Liver (tissue), 9 donors: ENCODE data around the gene TTC39C. TPM values are rescaled to one million over a fixed set of nuclear protein-coding genes. Genes with fewer than 3 reads are reported as not detected.

Source experiments
- DNase-seq: peaks from one replicate; pipeline ENCODE4 v3.0.0-alpha.2; 2017; ENCODE audit warnings: low spot score
- H3K27ac ChIP-seq, 2 donors: one replicate each; pipeline ENCODE4 v1.7.0; 2013; ENCODE audit warnings: inconsistent platforms in 2 of 2, low read length in 2 of 2, control low read depth in 1 of 2, low read depth in 1 of 2, mild to moderate bottlenecking in 1 of 2
- H3K27me3 ChIP-seq, 4 donors: one replicate each; pipeline versions ENCODE4 v1.6.1 to v1.7.0; 2013; ENCODE audit warnings: low read length in 3 of 4, inconsistent platforms in 1 of 4, mild to moderate bottlenecking in 1 of 4, moderate library complexity in 1 of 4; ENCODE audit not compliant: control insufficient read depth in 4 of 4, insufficient read depth in 4 of 4
- H3K36me3 ChIP-seq, 4 donors: one replicate each; pipeline versions ENCODE4 v1.6.1 to v1.7.0; 2013; ENCODE audit warnings: low read length in 3 of 4, mild to moderate bottlenecking in 3 of 4, low read depth in 1 of 4, moderate library complexity in 1 of 4; ENCODE audit not compliant: control insufficient read depth in 4 of 4, insufficient read depth in 3 of 4
- H3K4me1 ChIP-seq, 4 donors: one replicate each; pipeline versions ENCODE4 v1.6.1 to v1.7.0; 2013; ENCODE audit warnings: low read length in 3 of 4, mild to moderate bottlenecking in 3 of 4, moderate library complexity in 1 of 4; ENCODE audit not compliant: control insufficient read depth in 4 of 4, insufficient read depth in 4 of 4
- H3K4me3 ChIP-seq, 3 donors: one replicate each; pipeline versions ENCODE4 v1.6.1 to v1.7.0; 2013; ENCODE audit warnings: low read length in 3 of 3, control low read depth in 1 of 3, low read depth in 1 of 3, mild to moderate bottlenecking in 1 of 3
- H3K9ac ChIP-seq, 2 donors: one replicate each; pipeline ENCODE4 v1.7.0; 2013; ENCODE audit warnings: low read length in 2 of 2, mild to moderate bottlenecking in 2 of 2, moderate library complexity in 2 of 2, control low read depth in 1 of 2, low read depth in 1 of 2
- H3K9me3 ChIP-seq, 4 donors: one replicate each; pipeline versions ENCODE4 v1.6.1 to v1.7.0; 2013; ENCODE audit warnings: low read length in 3 of 4; ENCODE audit not compliant: control insufficient read depth in 4 of 4
- ATF3 ChIP-seq: IDR thresholded peaks from 2 replicates; pipeline ENCODE4 v1.6.1; 2016; ENCODE audit warnings: antibody characterized with exemption
- CTCF ChIP-seq: fragments of 150-350 bp; IDR thresholded peaks from 2 replicates; pipeline ENCODE4 v1.5.1; 2017; ENCODE audit warnings: improper control_type of control experiment, low read depth, low read length; ENCODE audit not compliant: missing input control
- EGR1 ChIP-seq, 2 donors: IDR thresholded peaks; 2 replicates each; pipeline ENCODE4 v1.6.1; 2016 to 2018; ENCODE audit warnings: antibody characterized with exemption in 2 of 2, low read depth in 2 of 2
- FOXA1 ChIP-seq: IDR thresholded peaks from 2 replicates; pipeline ENCODE4 v1.6.1; 2016; ENCODE audit warnings: antibody characterized with exemption
- FOXA2 ChIP-seq: IDR thresholded peaks from 2 replicates; pipeline ENCODE4 v1.6.1; 2016; ENCODE audit warnings: antibody characterized with exemption
- GABPA ChIP-seq, 2 donors: IDR thresholded peaks in 1 of 2; conservative IDR thresholded peaks in 1 of 2; 2 replicates each; pipeline ENCODE4 v1.6.1; 2016; ENCODE audit warnings: antibody characterized with exemption in 2 of 2, mild to moderate bottlenecking in 1 of 2, moderate library complexity in 1 of 2
- HNF4A ChIP-seq, 2 donors: conservative IDR thresholded peaks; 2 replicates each; pipeline ENCODE4 v1.6.1; 2016; ENCODE audit warnings: antibody characterized with exemption in 2 of 2, mild to moderate bottlenecking in 2 of 2
- HNF4G ChIP-seq: IDR thresholded peaks from 2 replicates; pipeline ENCODE4 v1.6.1; 2016; ENCODE audit warnings: antibody characterized with exemption
- JUND ChIP-seq, 2 donors: IDR thresholded peaks; 2 replicates each; pipeline ENCODE4 v1.6.1; 2016; ENCODE audit warnings: antibody characterized with exemption in 2 of 2
- MAX ChIP-seq: IDR thresholded peaks from 2 replicates; pipeline ENCODE4 v1.6.1; 2016; ENCODE audit warnings: antibody characterized with exemption
- NR2F2 ChIP-seq: IDR thresholded peaks from 2 replicates; pipeline ENCODE4 v1.6.1; 2016; ENCODE audit warnings: antibody characterized with exemption
- RAD21 ChIP-seq, 2 donors: IDR thresholded peaks; 2 replicates each; pipeline ENCODE4 v1.6.1; 2016; ENCODE audit warnings: antibody characterized with exemption in 2 of 2, mild to moderate bottlenecking in 2 of 2
- REST ChIP-seq: IDR thresholded peaks from 2 replicates; pipeline ENCODE4 v1.6.1; 2016; ENCODE audit warnings: antibody characterized with exemption, mild to moderate bottlenecking
- RXRA ChIP-seq, 2 donors: IDR thresholded peaks; 2 replicates each; pipeline ENCODE4 v1.6.1; 2017 to 2018; ENCODE audit warnings: antibody characterized with exemption in 2 of 2, mild to moderate bottlenecking in 1 of 2
- SP1 ChIP-seq: IDR thresholded peaks from 2 replicates; pipeline ENCODE4 v1.6.1; 2018; ENCODE audit warnings: antibody characterized with exemption, mild to moderate bottlenecking
- TAF1 ChIP-seq: conservative IDR thresholded peaks from 2 replicates; pipeline ENCODE4 v1.6.1; 2016; ENCODE audit warnings: antibody characterized with exemption, mild to moderate bottlenecking
- YY1 ChIP-seq: IDR thresholded peaks from 2 replicates; pipeline ENCODE4 v1.6.1; 2016; ENCODE audit warnings: antibody characterized with exemption, mild to moderate bottlenecking
- ZBTB33 ChIP-seq: IDR thresholded peaks from 2 replicates; pipeline ENCODE4 v1.6.1; 2016; ENCODE audit warnings: antibody characterized with exemption
- WGBS: extraction: QIAGEN DNeasy Blood & Tissue Kit; methylation state at CpG from one replicate; pipeline ENCODE4 v1.1.7; 2013; 5-methylcytosine and 5-hydroxymethylcytosine counted together
- polyA plus RNA-seq, 2 donors: library from polyadenylated mRNA; stranded (reverse) in 1 of 2; unstranded in 1 of 2; fragments of 200-250 nt in 1 of 2; fragments of >200 nt in 1 of 2; fragmentation: Nextera tagmentation in 1 of 2; extraction: Ambion mirVana in 1 of 2; gene quantifications; one replicate each; pipeline versions ENCODE4 v1.2.1 to v1.2.3, GENCODE V29; 2013 to 2015
- total RNA-seq, 2 donors: library from RNA; depleted of rRNA; stranded (reverse); fragments of >200 nt; gene quantifications; one replicate each; pipeline ENCODE4 v1.2.3, GENCODE V29; 2014
- donor health status: healthy.
- donor health status: healthy.
- donor health status: healthy.
- donor health status: healthy.
- donor health status: healthy.

TTC39C gene
- total and polyA plus RNA-seq, 4 donors = 22.8 to 55.1 (median 38.6) TPM

GRCh38 chr18:24072743-24073142 lies 58.2 kb downstream of the TTC39C start:
- H3K36me3 ChIP-seq = no peaks in the 10 kb centered on the region
- no peaks in the 10 kb centered on the region for H3K27me3 ChIP-seq
- H3K9me3 ChIP-seq = no peaks in the 10 kb centered on the region
- no peak for DNase-seq
- peaks cover 0 to 14% (median 5%) of the 10 kb centered on the region in 4 donors for H3K4me1 ChIP-seq
- no peak overlapping the region for H3K4me3 ChIP-seq
- no peak for TF ChIP-seq RAD21 (IDR thresholded peaks at IDR 0.05)
- TF ChIP-seq HNF4A (conservative IDR thresholded peaks at IDR 0.05) = no peak
- TF ChIP-seq NR2F2 = no peak
- TF ChIP-seq CTCF = no peak
- TF ChIP-seq MAX = no peak
- no peak for TF ChIP-seq ZBTB33
- no peak for TF ChIP-seq TAF1
- TF ChIP-seq FOXA2 = no peak
- no peak for TF ChIP-seq REST
- TF ChIP-seq RXRA (IDR thresholded peaks at IDR 0.05) = no peak
- TF ChIP-seq ATF3 = no peak
- TF ChIP-seq FOXA1 = no peak
- TF ChIP-seq HNF4G = no peak
- no peak for TF ChIP-seq EGR1 (IDR thresholded peaks at IDR 0.05; ENCODE audit: low read depth in 2 of 2)
- TF ChIP-seq JUND (IDR thresholded peaks at IDR 0.05) = no peak
- TF ChIP-seq GABPA (IDR thresholded peaks at IDR 0.05 in 1 of 2, conservative IDR thresholded peaks at IDR 0.05 in 1 of 2) = no peak
- no peak for TF ChIP-seq SP1
- no peak for TF ChIP-seq YY1
- WGBS = 94% methylated on average over 1 of the region's 1 CpG
- no peak overlapping the region for H3K9ac ChIP-seq
- no peak overlapping the region for H3K27ac ChIP-seq
